ENCODE measurements around the gene WDR87. TPM values are rescaled to one million over a fixed set of nuclear protein-coding genes. Genes with fewer than 3 reads are reported as not detected.

Gene WDR87
- total and polyA plus RNA-seq, 9 of the 15 experiments (the other 6 are each of a cell fraction or from before 2014, with no cell fraction given): not detected

DNA sequence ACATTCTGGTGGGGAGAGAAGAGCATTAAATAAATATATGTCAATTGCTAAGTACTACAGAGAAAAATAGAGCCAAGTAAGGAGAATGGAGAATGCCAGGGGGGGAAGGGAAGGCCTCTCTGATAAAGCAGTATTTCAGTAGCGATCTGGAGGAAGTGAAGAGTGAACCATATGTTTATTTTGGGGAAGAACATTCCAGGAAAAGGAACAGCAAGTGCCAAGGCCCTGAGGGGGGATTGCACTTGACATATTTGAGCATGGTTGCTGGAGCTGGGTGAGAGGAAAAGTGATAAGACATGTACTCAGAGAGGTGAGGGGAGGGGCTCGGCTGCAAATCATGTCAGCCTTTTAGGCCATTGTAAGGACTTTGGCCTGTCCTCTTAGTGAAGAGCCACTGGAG lies 30.4 kb downstream of the WDR87 start (continued):
- no peak for TF ChIP-seq ZNF354B (CRISPR knock-in tag; IDR thresholded peaks at IDR 0.05)

- in situ Hi-C loops (cut with MboI): no loop called here
- no peak overlapping the region for H3K9ac ChIP-seq (ENCODE audit: insufficient read depth in 1 of 2, low read depth in 2 of 2, low read length in 2 of 2)
- POLR2A ChIA-PET: no interaction called here
Measured at GRCh38 chr19:37874784-37875183, 31.6 kb downstream of the WDR87 start.

More at GRCh38 chr19:37874784-37875183, 31.6 kb downstream of the WDR87 start:
- no peaks in the 10 kb centered on the region for H3K36me3 ChIP-seq (ENCODE audit: control insufficient read depth, insufficient read depth, low read length)
- H3K27me3 ChIP-seq (ENCODE audit: control insufficient read depth in 2 of 2, insufficient read depth in 2 of 2, low read length in 2 of 2): no peaks in the 10 kb centered on the region
- no TSS peak for BruUV-seq (replicated peaks)
- no peak overlapping the region for H3K4me2 ChIP-seq (ENCODE audit: insufficient read depth, low read length)
- no peaks in the 10 kb centered on the region for H3K79me2 ChIP-seq (ENCODE audit: control insufficient read depth, insufficient read depth, low read length)
- TF ChIP-seq SLC30A9 (CRISPR knock-in tag; IDR thresholded peaks at IDR 0.05) (no peak), ZFP1 (CRISPR knock-in tag; IDR thresholded peaks at IDR 0.05) (no peak), SIN3B (IDR thresholded peaks at IDR 0.05; ENCODE audit: low read depth) (no peak), MCM2 (IDR thresholded peaks at IDR 0.05; ENCODE audit: low read depth) (no peak), CREB3L1 (IDR thresholded peaks at IDR 0.05; ENCODE audit: borderline replicate concordance, low read depth) (no peak), IRF1 (CRISPR knock-in tag; IDR thresholded peaks at IDR 0.05; ENCODE audit: borderline replicate concordance) (no peak), DACH1 (IDR thresholded peaks at IDR 0.05; ENCODE audit: partially characterized antibody) (no peak), ZBED1 (IDR thresholded peaks at IDR 0.05) (no peak)
- 0% methylated on average over 3 of the region's 3 CpGs for WGBS (ENCODE audit: insufficient coverage, low coverage, missing lambda C conversion rate)
- no peak for FAIRE-seq
- H3K4me3 ChIP-seq: no peak overlapping the region
- no peak for DNase-seq (ENCODE audit: extremely low read depth in 1 of 4, low spot score in 3 of 4)
- H4K20me1 ChIP-seq (replicated peaks; ENCODE audit: control insufficient read depth, insufficient read depth, low read length): no peaks in the 10 kb centered on the region
- CTCF ChIA-PET (ENCODE audit: low intra/inter-chr PET ratio): no interaction called here
- H3K9me3 ChIP-seq (replicated peaks; ENCODE audit: control insufficient read depth, insufficient read depth, low read depth, low read length): no peaks in the 10 kb centered on the region
- no peak overlapping the region for H3K27ac ChIP-seq (ENCODE audit: extremely low read depth, low read depth, low read length)
- no peaks in the 10 kb centered on the region for H3K9me1 ChIP-seq (ENCODE audit: control insufficient read depth, insufficient read depth, low read length)
- no peak for ATAC-seq
- intact Hi-C loops (cut with micrococcal nuclease): no loop called here
- H3K4me1 ChIP-seq (replicated peaks in 1 of 2; ENCODE audit: control insufficient read depth in 2 of 2, insufficient read depth in 2 of 2, low read length in 2 of 2): no peaks in the 10 kb centered on the region
- H2AFZ ChIP-seq (ENCODE audit: low read depth, low read length): no peak overlapping the region

All from K562 (cell line).